GM23338 (cell line): Measurements from ENCODE around the gene SDC1. TPM values are rescaled to one million over a fixed set of nuclear protein-coding genes. Genes with fewer than 3 reads are reported as not detected.

Source experiments
- ATAC-seq: fragments of 200-7000 bp; cut with Tn5 transposase; 3 replicates; pipeline ENCODE4 v1.9.1; 2020
- DNase-seq: peaks from one replicate; pipeline ENCODE4 v3.0.0-alpha.2; 2015; ENCODE audit warnings: low spot score
- H2AFZ ChIP-seq: fragments of 200-600 bp; sonication (generic); 2 replicates; pipeline ENCODE4 v1.8.0; 2016; ENCODE audit warnings: antibody characterized with exemption, mild to moderate bottlenecking, moderate library complexity
- H3F3A ChIP-seq: fragments of 200-600 bp; sonication (generic); replicated peaks from 2 replicates; pipeline ENCODE4 v1.8.0; 2017; ENCODE audit warnings: antibody characterized with exemption, mixed run types, low read depth
- H3K27ac ChIP-seq: fragments of 200-600 bp; sonication (generic); 2 replicates; pipeline ENCODE4 v1.6.1; 2016; ENCODE audit warnings: low read depth
- H3K27me3 ChIP-seq: fragments of 200-600 bp; sonication (generic); 2 replicates; pipeline ENCODE4 v1.8.0; 2016; ENCODE audit warnings: mild to moderate bottlenecking, mixed run types, moderate library complexity; ENCODE audit not compliant: insufficient read depth
- H3K36me3 ChIP-seq: fragments of 200-600 bp; sonication (generic); 2 replicates; pipeline ENCODE4 v1.8.0; 2016; ENCODE audit warnings: mild to moderate bottlenecking; ENCODE audit not compliant: insufficient read depth
- H3K4me1 ChIP-seq: fragments of 200-600 bp; sonication (generic); 2 replicates; pipeline ENCODE4 v1.8.0; 2016; ENCODE audit warnings: mild to moderate bottlenecking, moderate library complexity; ENCODE audit not compliant: insufficient read depth
- H3K4me2 ChIP-seq: fragments of 200-600 bp; sonication (generic); 2 replicates; pipeline ENCODE4 v1.7.1; 2017; ENCODE audit warnings: mixed run types
- H3K4me3 ChIP-seq: fragments of 200-600 bp; sonication (generic); 2 replicates; pipeline ENCODE4 v1.6.1; 2016; ENCODE audit warnings: mixed run types
- H3K79me2 ChIP-seq: fragments of 200-600 bp; sonication (generic); replicated peaks from 2 replicates; pipeline ENCODE4 v1.8.0; 2017; ENCODE audit warnings: mild to moderate bottlenecking; ENCODE audit not compliant: insufficient read depth
- H3K9me2 ChIP-seq: fragments of 200-600 bp; sonication (generic); 2 replicates; pipeline ENCODE4 v1.8.0; 2017; ENCODE audit not compliant: insufficient read depth
- H4K20me1 ChIP-seq: fragments of 200-600 bp; sonication (generic); replicated peaks from 2 replicates; pipeline ENCODE4 v1.8.0; 2017; ENCODE audit warnings: mild to moderate bottlenecking; ENCODE audit not compliant: insufficient read depth
- H3K27ac Mint-ChIP-seq: 2 replicates; pipeline ENCODE4 v1.8.0; 2020; ENCODE audit warnings: inconsistent platforms, mild to moderate bottlenecking, moderate library complexity, mixed read lengths
- H3K27me3 Mint-ChIP-seq: 3 replicates; pipeline ENCODE4 v1.8.0; 2022; ENCODE audit warnings: low read depth, mild to moderate bottlenecking, moderate library complexity, mixed read lengths, inconsistent platforms; ENCODE audit not compliant: insufficient read depth, poor library complexity
- H3K36me3 Mint-ChIP-seq: 3 replicates; pipeline ENCODE4 v1.8.0; 2021; ENCODE audit warnings: low read depth, mild to moderate bottlenecking, inconsistent platforms, moderate library complexity, mixed read lengths
- H3K4me1 Mint-ChIP-seq: 3 replicates; pipeline ENCODE4 v1.8.0; 2020; ENCODE audit warnings: mild to moderate bottlenecking, inconsistent platforms, mixed read lengths
- H3K4me3 Mint-ChIP-seq: 3 replicates; pipeline ENCODE4 v1.8.0; 2021; ENCODE audit warnings: moderate library complexity, mild to moderate bottlenecking, inconsistent platforms, mixed read lengths
- H3K9me3 Mint-ChIP-seq: 3 replicates; pipeline ENCODE4 v1.8.0; 2020; ENCODE audit warnings: moderate library complexity, mild to moderate bottlenecking, inconsistent platforms, mixed read lengths
- CREB1 ChIP-seq: fragments of 250-450 bp; sonication (Bioruptor Pico); IDR thresholded peaks from 2 replicates; pipeline ENCODE4 v1.5.0; 2020; ENCODE audit warnings: low read depth, mild to moderate bottlenecking, moderate library complexity
- EZH2 ChIP-seq: fragments of 200-600 bp; sonication (generic); IDR thresholded peaks from one replicate; pipeline ENCODE4 v1.8.0; 2017; ENCODE audit warnings: antibody characterized with exemption, mild to moderate bottlenecking, low read depth; ENCODE audit not compliant: unreplicated experiment
- EZH2phosphoT487 ChIP-seq: fragments of 200-600 bp; sonication (generic); IDR thresholded peaks from one replicate; pipeline ENCODE4 v1.8.1; 2018; ENCODE audit warnings: antibody characterized with exemption; ENCODE audit not compliant: unreplicated experiment
- JUNB ChIP-seq: IDR thresholded peaks from one replicate; pipeline ENCODE4 v1.6.1; 2016; ENCODE audit warnings: antibody characterized with exemption; ENCODE audit not compliant: unreplicated experiment
- NANOG ChIP-seq: IDR thresholded peaks from 2 replicates; pipeline ENCODE4 v1.6.1; 2016; ENCODE audit warnings: antibody characterized with exemption, borderline replicate concordance
- POLR2AphosphoS5 ChIP-seq: IDR thresholded peaks from 2 replicates; pipeline ENCODE4 v1.6.1; 2016; ENCODE audit warnings: antibody characterized with exemption, low read depth
- REST ChIP-seq: IDR thresholded peaks from one replicate; pipeline ENCODE4 v1.6.1; 2018; ENCODE audit warnings: antibody characterized with exemption; ENCODE audit not compliant: unreplicated experiment
- STAT1 ChIP-seq: IDR thresholded peaks from one replicate; pipeline ENCODE4 v1.6.1; 2016; ENCODE audit warnings: antibody characterized with exemption; ENCODE audit not compliant: unreplicated experiment
- ZNF114 ChIP-seq: fragments of 250-450 bp; sonication (Bioruptor Pico); IDR thresholded peaks from 2 replicates; pipeline ENCODE4 v1.5.0; 2020; ENCODE audit warnings: mild to moderate bottlenecking, moderate library complexity
- ZNF331 ChIP-seq: fragments of 250-450 bp; sonication (Bioruptor Pico); IDR thresholded peaks from 2 replicates; pipeline ENCODE4 v1.5.0; 2020; ENCODE audit warnings: low read depth, mild to moderate bottlenecking, moderate library complexity
- ZNF462 ChIP-seq: fragments of 250-450 bp; sonication (Bioruptor Pico); IDR thresholded peaks from 2 replicates; pipeline ENCODE4 v1.5.0; 2020; ENCODE audit warnings: mild to moderate bottlenecking, moderate library complexity
- polyA plus RNA-seq: library from polyadenylated mRNA; unstranded; fragments of >200 nt; fragmentation: Nextera tagmentation; extraction: Ambion mirVana; gene quantifications from 2 replicates; pipeline ENCODE4 v1.2.1, GENCODE V29; 2016
- total RNA-seq: library from RNA; depleted of rRNA; stranded (reverse); fragments of >200 nt; shearing (Covaris generic); gene quantifications from 2 replicates; pipeline ENCODE4 v1.2.3, GENCODE V29; 2014
- TF ChIP-seq, protein P1 (sequence below), 2 experiments: fragments of 200-600 bp in 1 of 2; sonication (generic) in 1 of 2; conservative IDR thresholded peaks; 2 replicates each; pipeline versions ENCODE4 v1.5.1 to v1.6.1; 2016 to 2017; ENCODE audit warnings: antibody characterized with exemption in 2 of 2, low read depth in 2 of 2, mild to moderate bottlenecking in 2 of 2, moderate library complexity in 1 of 2

Gene SDC1
- total and polyA plus RNA-seq, 2 experiments from 2014 or later, result 16.6 to 43.0 TPM

DNA sequence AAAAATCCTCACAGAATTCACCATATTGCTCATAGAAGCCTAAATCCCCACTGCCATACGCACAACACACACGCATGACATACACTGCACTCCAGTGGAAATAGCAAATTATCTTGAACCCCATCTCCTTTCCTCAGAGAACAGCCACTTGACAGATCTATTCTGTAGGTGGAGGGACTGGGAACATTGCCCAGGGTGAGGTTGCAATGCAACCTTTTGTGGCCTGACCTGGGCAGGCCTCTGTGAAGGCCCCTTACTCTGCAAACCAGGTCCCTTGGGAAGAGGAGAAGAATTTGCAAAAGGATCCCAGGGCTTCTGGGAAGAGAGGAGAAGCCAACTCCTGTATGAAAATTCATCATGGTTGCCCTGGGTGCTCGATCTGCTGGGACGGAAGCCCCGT, 51.9 kb downstream of the SDC1 start (continued):
- no peak for TF ChIP-seq EZH2phosphoT487
- TF ChIP-seq, protein P1, sequence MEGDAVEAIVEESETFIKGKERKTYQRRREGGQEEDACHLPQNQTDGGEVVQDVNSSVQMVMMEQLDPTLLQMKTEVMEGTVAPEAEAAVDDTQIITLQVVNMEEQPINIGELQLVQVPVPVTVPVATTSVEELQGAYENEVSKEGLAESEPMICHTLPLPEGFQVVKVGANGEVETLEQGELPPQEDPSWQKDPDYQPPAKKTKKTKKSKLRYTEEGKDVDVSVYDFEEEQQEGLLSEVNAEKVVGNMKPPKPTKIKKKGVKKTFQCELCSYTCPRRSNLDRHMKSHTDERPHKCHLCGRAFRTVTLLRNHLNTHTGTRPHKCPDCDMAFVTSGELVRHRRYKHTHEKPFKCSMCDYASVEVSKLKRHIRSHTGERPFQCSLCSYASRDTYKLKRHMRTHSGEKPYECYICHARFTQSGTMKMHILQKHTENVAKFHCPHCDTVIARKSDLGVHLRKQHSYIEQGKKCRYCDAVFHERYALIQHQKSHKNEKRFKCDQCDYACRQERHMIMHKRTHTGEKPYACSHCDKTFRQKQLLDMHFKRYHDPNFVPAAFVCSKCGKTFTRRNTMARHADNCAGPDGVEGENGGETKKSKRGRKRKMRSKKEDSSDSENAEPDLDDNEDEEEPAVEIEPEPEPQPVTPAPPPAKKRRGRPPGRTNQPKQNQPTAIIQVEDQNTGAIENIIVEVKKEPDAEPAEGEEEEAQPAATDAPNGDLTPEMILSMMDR (conservative IDR thresholded peaks at IDR 0.05; ENCODE audit: low read depth in 2 of 2), result no peak
- no peak for TF ChIP-seq NANOG
- TF ChIP-seq STAT1, result no peak
- no peak for TF ChIP-seq ZNF114 (CRISPR knock-in tag)

DNA sequence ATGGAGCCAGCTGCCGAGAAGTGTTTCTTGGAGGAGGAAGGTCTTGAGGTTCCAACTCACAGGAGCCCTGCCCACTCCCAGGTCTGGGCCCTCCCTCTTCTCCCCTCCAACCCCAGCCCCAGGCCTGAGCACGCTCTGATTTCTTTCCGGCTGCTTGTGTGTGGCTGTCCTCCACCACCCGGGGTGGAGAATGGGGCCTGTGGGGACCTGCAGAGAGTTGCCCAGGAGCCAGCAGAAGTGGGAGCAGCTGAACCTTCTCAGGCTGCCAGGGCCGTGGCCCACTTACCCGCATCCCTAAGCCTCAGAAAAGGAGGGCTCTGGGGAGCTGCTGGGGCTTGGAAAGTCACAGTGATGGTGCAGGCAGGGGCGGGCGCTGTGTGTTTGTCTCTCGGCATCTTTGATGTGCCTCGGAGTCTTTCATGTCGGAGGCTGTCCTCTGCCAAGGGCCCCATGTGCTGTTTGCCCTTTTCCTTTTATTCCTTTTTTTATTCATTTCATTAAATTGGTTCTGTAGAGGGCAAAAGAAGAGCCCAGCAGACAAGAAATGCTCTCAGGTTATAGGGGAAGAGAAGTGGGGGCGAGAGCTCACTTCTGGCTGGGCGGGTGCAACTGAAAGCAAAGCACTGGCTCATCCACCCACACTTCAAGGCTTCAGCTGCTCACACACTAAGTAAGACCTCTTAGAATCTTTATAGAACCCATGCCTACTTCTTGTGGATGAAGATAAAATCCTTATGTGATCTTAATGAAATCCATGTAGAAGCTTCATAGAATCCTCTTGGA, 52.5 kb downstream of the SDC1 start:
- ATAC-seq, result peak; percentile 64
- H3K27ac Mint-ChIP-seq, result no peak overlapping the region
- DNase-seq, result peak; percentile 48
- TF ChIP-seq ZNF462 (no peak), EZH2 (no peak), CREB1 (CRISPR knock-in tag) (no peak), JUNB (no peak), POLR2AphosphoS5 (no peak), EZH2phosphoT487 (no peak), REST (no peak), ZNF114 (CRISPR knock-in tag) (no peak), NANOG (no peak), ZNF331 (CRISPR knock-in tag) (no peak)

More for the DNA sequence above, 52.5 kb downstream of the SDC1 start:
- Histone ChIP-seq H3K36me3 (no peaks in the 10 kb centered on the region), H3K4me2 (no peak overlapping the region), H3K4me1 (peaks cover 8% of the 10 kb centered on the region), H3K4me3 (no peak overlapping the region), H2AFZ (peak overlapping the region; percentile 92), H3K9me2 (no peaks in the 10 kb centered on the region), H4K20me1 (no peaks in the 10 kb centered on the region), H3K27me3 (no peaks in the 10 kb centered on the region), H3K79me2 (no peaks in the 10 kb centered on the region), H3F3A (no peaks in the 10 kb centered on the region), H3K27ac (no peak overlapping the region)
- H3K9me3 Mint-ChIP-seq, result no peaks in the 10 kb centered on the region
- H3K4me3 Mint-ChIP-seq, result no peak overlapping the region
- peaks cover 27% of the 10 kb centered on the region for H3K4me1 Mint-ChIP-seq
- H3K36me3 Mint-ChIP-seq, result no peaks in the 10 kb centered on the region
- no peaks in the 10 kb centered on the region for H3K27me3 Mint-ChIP-seq
